ENCODE results near the gene CYP27C1. TPM values are rescaled to one million over a fixed set of nuclear protein-coding genes. Genes with fewer than 3 reads are reported as not detected.

Gene CYP27C1
- total and polyA plus RNA-seq, 2 of the 13 experiments (the other 11 are each of a cell fraction or from before 2014, with no cell fraction given), result not detected

DNA sequence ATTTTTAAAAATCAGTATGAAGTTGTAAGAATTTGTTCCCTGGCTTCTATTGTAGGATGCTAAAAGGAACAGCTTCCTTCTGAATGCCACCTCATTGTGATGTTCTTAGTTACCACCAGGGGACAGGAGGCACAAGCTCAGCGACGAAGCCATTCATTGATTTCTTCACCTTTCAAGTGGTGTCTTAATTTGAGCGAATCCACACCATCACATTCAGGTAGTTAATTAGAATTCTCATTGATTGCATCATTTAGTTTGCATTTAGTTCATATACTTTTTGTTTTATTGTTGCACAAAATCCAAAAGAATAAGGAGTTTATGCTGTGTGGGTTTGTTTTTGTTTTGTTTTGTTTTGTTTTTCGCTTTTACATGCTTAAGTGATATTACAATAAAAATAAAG is 23.1 kb downstream of the CYP27C1 start (continued):
- TF ChIP-seq SRSF4 (IDR thresholded peaks at IDR 0.05; ENCODE audit: low read depth, low read length, poor library complexity, severe bottlenecking), result no peak
- no peak for TF ChIP-seq TOE1 (CRISPR knock-in tag; IDR thresholded peaks at IDR 0.05)
- 0 out of 2 replicates have a peak, but pooled peaks have one; percentile 17 for TF ChIP-seq THAP11 (CRISPR knock-in tag; IDR thresholded peaks at IDR 0.05)
- no peak for TF ChIP-seq RFXAP (CRISPR knock-in tag; IDR thresholded peaks at IDR 0.05; ENCODE audit: borderline replicate concordance)
- no peak for TF ChIP-seq HMGA1 (CRISPR knock-in tag; conservative IDR thresholded peaks at IDR 0.05)
- TF ChIP-seq ZNF160 (CRISPR knock-in tag; IDR thresholded peaks at IDR 0.05), result no peak
- no peak for TF ChIP-seq HDAC6 (IDR thresholded peaks at IDR 0.05; ENCODE audit: low read depth, low read length)
- TF ChIP-seq, protein P1, sequence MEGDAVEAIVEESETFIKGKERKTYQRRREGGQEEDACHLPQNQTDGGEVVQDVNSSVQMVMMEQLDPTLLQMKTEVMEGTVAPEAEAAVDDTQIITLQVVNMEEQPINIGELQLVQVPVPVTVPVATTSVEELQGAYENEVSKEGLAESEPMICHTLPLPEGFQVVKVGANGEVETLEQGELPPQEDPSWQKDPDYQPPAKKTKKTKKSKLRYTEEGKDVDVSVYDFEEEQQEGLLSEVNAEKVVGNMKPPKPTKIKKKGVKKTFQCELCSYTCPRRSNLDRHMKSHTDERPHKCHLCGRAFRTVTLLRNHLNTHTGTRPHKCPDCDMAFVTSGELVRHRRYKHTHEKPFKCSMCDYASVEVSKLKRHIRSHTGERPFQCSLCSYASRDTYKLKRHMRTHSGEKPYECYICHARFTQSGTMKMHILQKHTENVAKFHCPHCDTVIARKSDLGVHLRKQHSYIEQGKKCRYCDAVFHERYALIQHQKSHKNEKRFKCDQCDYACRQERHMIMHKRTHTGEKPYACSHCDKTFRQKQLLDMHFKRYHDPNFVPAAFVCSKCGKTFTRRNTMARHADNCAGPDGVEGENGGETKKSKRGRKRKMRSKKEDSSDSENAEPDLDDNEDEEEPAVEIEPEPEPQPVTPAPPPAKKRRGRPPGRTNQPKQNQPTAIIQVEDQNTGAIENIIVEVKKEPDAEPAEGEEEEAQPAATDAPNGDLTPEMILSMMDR (CRISPR knock-in tag; IDR thresholded peaks at IDR 0.05), result peak; percentile 78
- TF ChIP-seq, protein P2, sequence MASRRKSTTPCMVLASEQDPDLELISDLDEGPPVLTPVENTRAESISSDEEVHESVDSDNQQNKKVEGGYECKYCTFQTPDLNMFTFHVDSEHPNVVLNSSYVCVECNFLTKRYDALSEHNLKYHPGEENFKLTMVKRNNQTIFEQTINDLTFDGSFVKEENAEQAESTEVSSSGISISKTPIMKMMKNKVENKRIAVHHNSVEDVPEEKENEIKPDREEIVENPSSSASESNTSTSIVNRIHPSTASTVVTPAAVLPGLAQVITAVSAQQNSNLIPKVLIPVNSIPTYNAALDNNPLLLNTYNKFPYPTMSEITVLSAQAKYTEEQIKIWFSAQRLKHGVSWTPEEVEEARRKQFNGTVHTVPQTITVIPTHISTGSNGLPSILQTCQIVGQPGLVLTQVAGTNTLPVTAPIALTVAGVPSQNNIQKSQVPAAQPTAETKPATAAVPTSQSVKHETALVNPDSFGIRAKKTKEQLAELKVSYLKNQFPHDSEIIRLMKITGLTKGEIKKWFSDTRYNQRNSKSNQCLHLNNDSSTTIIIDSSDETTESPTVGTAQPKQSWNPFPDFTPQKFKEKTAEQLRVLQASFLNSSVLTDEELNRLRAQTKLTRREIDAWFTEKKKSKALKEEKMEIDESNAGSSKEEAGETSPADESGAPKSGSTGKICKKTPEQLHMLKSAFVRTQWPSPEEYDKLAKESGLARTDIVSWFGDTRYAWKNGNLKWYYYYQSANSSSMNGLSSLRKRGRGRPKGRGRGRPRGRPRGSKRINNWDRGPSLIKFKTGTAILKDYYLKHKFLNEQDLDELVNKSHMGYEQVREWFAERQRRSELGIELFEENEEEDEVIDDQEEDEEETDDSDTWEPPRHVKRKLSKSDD (CRISPR knock-in tag; IDR thresholded peaks at IDR 0.05; ENCODE audit: low read depth), result no peak
- TF ChIP-seq MIXL1 (CRISPR knock-in tag; IDR thresholded peaks at IDR 0.05), result 0 out of 2 replicates have a peak, but pooled peaks have one; percentile 42
- TF ChIP-seq KDM3A (CRISPR knock-in tag; IDR thresholded peaks at IDR 0.05; ENCODE audit: low read depth), result no peak
- TF ChIP-seq ZSCAN22 (CRISPR knock-in tag; IDR thresholded peaks at IDR 0.05), result no peak
- no peak for TF ChIP-seq TBX3 (IDR thresholded peaks at IDR 0.05; ENCODE audit: borderline replicate concordance)
- peak; percentile 72 for TF ChIP-seq CEBPG (CRISPR knock-in tag; IDR thresholded peaks at IDR 0.05)
- TF ChIP-seq ZBTB42 (CRISPR knock-in tag; IDR thresholded peaks at IDR 0.05), result no peak

Data from HepG2 (cell line).